H1 (cell line): ENCODE measurements around the gene PRR36. TPM values are rescaled to one million over a fixed set of nuclear protein-coding genes. Genes with fewer than 3 reads are reported as not detected.
A peak's percentile ranks its signal among the peaks of the same experiment; 100 is the strongest.
"Not testable (repeated sequence)": the region's sequence is repeated elsewhere in the genome, so short reads cannot be mapped to it uniquely, and the experiment has no call there.

Experiments used
- CTCF ChIA-PET: fragments of 300-600 bp; sonication (Branson Sonifier 250); formaldehyde crosslinking; loops from one replicate; lab custom pipeline; 2021; ENCODE audit not compliant: partially characterized antibody; lab: Charles Lee
- POLR2A ChIA-PET: fragments of 300-600 bp; sonication (Branson Sonifier 250); formaldehyde crosslinking; loops from one replicate; lab custom pipeline; 2021; ENCODE audit warnings: inconsistent platforms; ENCODE audit not compliant: partially characterized antibody; lab: Charles Lee
- DNase-seq, 2 experiments: peaks; one replicate each; pipeline versions ENCODE4 v3.0.0 to v3.0.0-alpha.2; 2010 to 2022; ENCODE audit warnings: low spot score in 2 of 2, low read depth in 1 of 2, mixed read lengths in 1 of 2
- FAIRE-seq: peaks from 2 replicates; lab custom pipeline; 2011; peaks lifted over from hg19 to GRCh38; lab: Jason Lieb, UNC
- H2AFZ ChIP-seq: 2 replicates; pipeline ENCODE4 v1.8.1; 2012; ENCODE audit warnings: low read length, inconsistent platforms
- H2AK5ac ChIP-seq: 2 replicates; pipeline ENCODE4 v1.6.1; 2013; ENCODE audit warnings: low read depth, low read length
- H2BK120ac ChIP-seq: replicated peaks from 2 replicates; pipeline ENCODE3; 2013; ENCODE audit warnings: low read depth, low read length, inconsistent platforms
- H2BK12ac ChIP-seq: 2 replicates; pipeline ENCODE4 v1.6.1; 2013; ENCODE audit warnings: low read depth, low read length
- H2BK15ac ChIP-seq: 2 replicates; pipeline ENCODE4 v1.6.1; 2013; ENCODE audit warnings: low read length
- H2BK20ac ChIP-seq: 2 replicates; pipeline ENCODE4 v1.6.1; 2013; ENCODE audit warnings: low read length
- H2BK5ac ChIP-seq: 2 replicates; pipeline ENCODE4 v1.6.1; 2013; ENCODE audit warnings: low read depth, low read length
- H3K14ac ChIP-seq: 2 replicates; pipeline ENCODE4 v1.6.1; 2013; ENCODE audit warnings: inconsistent platforms; ENCODE audit not compliant: insufficient read length
- H3K18ac ChIP-seq: 2 replicates; pipeline ENCODE4 v1.6.1; 2013; ENCODE audit warnings: low read length; ENCODE audit errors: extremely low read depth
- H3K23ac ChIP-seq: 2 replicates; pipeline ENCODE4 v1.6.1; 2013; ENCODE audit warnings: inconsistent platforms; ENCODE audit not compliant: insufficient read length
- H3K23me2 ChIP-seq: 2 replicates; pipeline ENCODE4 v1.6.1; 2013; ENCODE audit warnings: low read depth, low read length
- H3K27ac ChIP-seq: 2 replicates; pipeline ENCODE4 v1.6.1; 2011; ENCODE audit warnings: low read depth, low read length, inconsistent platforms
- H3K27me3 ChIP-seq, 4 experiments: replicated peaks in 1 of 4; 1 replicate in 1 of 4; 2 replicates in 3 of 4; pipeline versions ENCODE4 v1.6.1 to v1.8.1; 2011 to 2013; ENCODE audit warnings: low read length in 3 of 4, mild to moderate bottlenecking in 3 of 4, inconsistent platforms in 2 of 4, mixed read lengths in 2 of 4, moderate library complexity in 1 of 4; ENCODE audit not compliant: control insufficient read depth in 3 of 4, insufficient read depth in 3 of 4; ENCODE audit errors: extremely low read depth in 1 of 4
- H3K36me3 ChIP-seq, 4 experiments: 2 replicates each; pipeline versions ENCODE4 v1.6.1 to v1.8.1; 2011 to 2013; ENCODE audit warnings: mild to moderate bottlenecking in 4 of 4, low read length in 3 of 4, moderate library complexity in 2 of 4, control low read depth in 1 of 4, inconsistent platforms in 1 of 4; ENCODE audit not compliant: insufficient read depth in 4 of 4, control insufficient read depth in 2 of 4
- H3K4ac ChIP-seq: replicated peaks from 2 replicates; pipeline ENCODE3; 2013; ENCODE audit warnings: low read length, low read depth, mixed read lengths, inconsistent platforms; ENCODE audit not compliant: insufficient read length
- H3K4me1 ChIP-seq, 4 experiments: replicated peaks in 1 of 4; 1 replicate in 1 of 4; 2 replicates in 3 of 4; pipeline versions ENCODE4 v1.6.1 to v1.8.1; 2011 to 2013; ENCODE audit warnings: low read length in 3 of 4, inconsistent platforms in 2 of 4, mixed read lengths in 1 of 4; ENCODE audit not compliant: insufficient read depth in 4 of 4, control insufficient read depth in 3 of 4
- H3K4me2 ChIP-seq, 2 experiments: 2 replicates each; pipeline versions ENCODE4 v1.6.1 to v1.8.1; 2011 to 2013; ENCODE audit warnings: low read depth in 2 of 2, low read length in 2 of 2, control low read depth in 1 of 2, inconsistent platforms in 1 of 2, mild to moderate bottlenecking in 1 of 2; ENCODE audit not compliant: insufficient read depth in 1 of 2
- H3K4me3 ChIP-seq, 4 experiments: fragments of 200-600, 300-600 bp in 1 of 4; sonication (generic), shearing (Covaris generic), sonication (Bioruptor Twin) in 1 of 4; 2 replicates each; pipeline versions ENCODE4 v1.5.1 to v1.8.1; 2011 to 2016; ENCODE audit warnings: low read length in 4 of 4, low read depth in 3 of 4, control low read depth in 2 of 4, inconsistent platforms in 2 of 4, mild to moderate bottlenecking in 2 of 4, mixed read lengths in 1 of 4, moderate library complexity in 1 of 4; ENCODE audit not compliant: insufficient read depth in 2 of 4; ENCODE audit errors: extremely low read depth in 1 of 4
- H3K56ac ChIP-seq: replicated peaks from 2 replicates; pipeline ENCODE3; 2013; ENCODE audit warnings: low read depth, mild to moderate bottlenecking, mixed read lengths, low read length, inconsistent platforms; ENCODE audit not compliant: insufficient read length
- H3K79me1 ChIP-seq: 2 replicates; pipeline ENCODE4 v1.6.1; 2013; ENCODE audit warnings: low read depth, low read length, control low read depth
- H3K79me2 ChIP-seq, 2 experiments: 2 replicates each; pipeline versions ENCODE4 v1.6.1 to v1.8.1; 2012 to 2013; ENCODE audit warnings: low read length in 2 of 2, mild to moderate bottlenecking in 2 of 2, inconsistent platforms in 1 of 2; ENCODE audit not compliant: insufficient read depth in 2 of 2, control insufficient read depth in 1 of 2
- H3K9ac ChIP-seq, 4 experiments: replicated peaks in 1 of 4; 1 replicate in 1 of 4; 2 replicates in 3 of 4; pipeline versions ENCODE4 v1.6.1 to v1.8.1; 2011 to 2013; ENCODE audit warnings: low read depth in 3 of 4, low read length in 3 of 4, control low read depth in 2 of 4, mild to moderate bottlenecking in 2 of 4, moderate library complexity in 2 of 4, inconsistent platforms in 1 of 4; ENCODE audit errors: extremely low read depth in 1 of 4
- H3K9me3 ChIP-seq, 2 experiments: 2 replicates each; pipeline versions ENCODE4 v1.6.1 to v1.8.1; 2012 to 2013; ENCODE audit warnings: mild to moderate bottlenecking in 2 of 2, moderate library complexity in 2 of 2, control low read depth in 1 of 2, inconsistent platforms in 1 of 2, low read depth in 1 of 2, low read length in 1 of 2, mixed read lengths in 1 of 2; ENCODE audit not compliant: insufficient read depth in 2 of 2
- H4K20me1 ChIP-seq, 2 experiments: replicated peaks in 1 of 2; 2 replicates each; pipeline versions ENCODE3 to v1.8.1; 2011 to 2013; ENCODE audit warnings: inconsistent platforms in 2 of 2, low read length in 2 of 2, mild to moderate bottlenecking in 1 of 2; ENCODE audit not compliant: insufficient read depth in 2 of 2, control insufficient read depth in 1 of 2
- H4K5ac ChIP-seq: 2 replicates; pipeline ENCODE4 v1.6.1; 2013; ENCODE audit warnings: low read length, low read depth, mixed read lengths, inconsistent platforms; ENCODE audit not compliant: insufficient read length
- H4K8ac ChIP-seq: 2 replicates; pipeline ENCODE4 v1.8.0; 2013; ENCODE audit warnings: mild to moderate bottlenecking, moderate library complexity, low read length, inconsistent platforms; ENCODE audit not compliant: insufficient read depth; ENCODE audit errors: extremely low read depth
- H4K91ac ChIP-seq: replicated peaks from 2 replicates; pipeline ENCODE3; 2013; ENCODE audit warnings: low read length, mixed read lengths, inconsistent platforms; ENCODE audit not compliant: insufficient read length
- PHF8 ChIP-seq: fragments of 200-600 bp; sonication (generic); conservative IDR thresholded peaks from 2 replicates; pipeline ENCODE4 v1.7.1; 2012; ENCODE audit warnings: low read depth, mild to moderate bottlenecking, inconsistent platforms, low read length, moderate library complexity
- WGBS, 2 experiments: shearing (Covaris generic) in 1 of 2; methylation state at CpG; one replicate each; pipeline versions ENCODE4 v1.1.6 to v1.1.7; 2013 to 2015; ENCODE audit warnings: low lambda C conversion rate in 2 of 2, mixed read lengths in 2 of 2, inconsistent platforms in 1 of 2, low coverage in 1 of 2, missing lambda C conversion rate in 1 of 2; ENCODE audit not compliant: insufficient replicate concordance in 2 of 2, insufficient coverage in 1 of 2, insufficient read length in 1 of 2; ENCODE audit errors: extremely low coverage in 1 of 2, missing lambda C conversion rate in 1 of 2; 5-methylcytosine and 5-hydroxymethylcytosine counted together
- polyA plus RNA-seq, 7 experiments: library from polyadenylated mRNA; depleted of rRNA in 3 of 7; stranded (reverse) in 5 of 7; unstranded in 2 of 7; fragments of >200 nt in 5 of 7; fragments of 200-250 nt in 2 of 7; gene quantifications; 1 replicate in 5 of 7; 2 replicates in 1 of 7; 4 replicates in 1 of 7; pipeline versions ENCODE4 v1.2.1 to v1.2.3, GENCODE V29; 2011 to 2013; ENCODE audit warnings: missing spikeins in 2 of 7, mixed read lengths in 2 of 7
- total RNA-seq: library from RNA; stranded (reverse); fragmentation: NEBNext Ultra II Directional; extraction: Animal tissue kit (Norgen Biotek cat#: 25700); gene quantifications from 2 replicates; pipeline ENCODE4 v1.2.1, GENCODE V29; 2021

The PRR36 gene
- total and polyA plus RNA-seq, 2 of the 8 experiments (the other 6 are each of a cell fraction or from before 2014, with no cell fraction given), result 1.6 to 23.9 TPM

GRCh38 chr19:7918062-7918614 lies 43.9 kb upstream of the PRR36 start:
- H3K27ac ChIP-seq, H3K36me3 ChIP-seq, H3K56ac ChIP-seq, H4K20me1 ChIP-seq, H3K9ac ChIP-seq, H2BK15ac ChIP-seq, H2BK5ac ChIP-seq, H2AK5ac ChIP-seq, H4K8ac ChIP-seq, H2AFZ ChIP-seq, FAIRE-seq, H3K79me2 ChIP-seq, H2BK20ac ChIP-seq, H3K23ac ChIP-seq, H3K79me1 ChIP-seq, H3K9me3 ChIP-seq, H4K91ac ChIP-seq, H3K4ac ChIP-seq, H2BK120ac ChIP-seq, H4K5ac ChIP-seq, H3K14ac ChIP-seq, DNase-seq: not testable (repeated sequence)
- H3K4me3 ChIP-seq, result peak overlapping the region; percentile 30 to 64 (median 48)
- 0 out of 2 replicates have a peak, but pooled peaks have one; percentile 3 for TF ChIP-seq PHF8
- ChIA-PET CTCF (interaction anchor here (0.6 to 9.0 kb wide), 18 partner anchors 8 to 334 kb away, joined by 3 to 112 read pairs (median 4); partner anchors contain the start of genes MAP2K7, PRR36 and TIMM44), POLR2A (interaction anchor here (0.6 to 10.6 kb wide), 12 partner anchors 9 to 61 kb away, joined by 3 to 106 read pairs (median 4); partner anchors contain the start of genes MAP2K7 and PRR36)
- peak overlapping the region; percentile 38; the same call in 1 of the 2 replicates for H3K18ac ChIP-seq
- peaks cover 17 to 45% (median 39%) of the 10 kb centered on the region in 4 experiments; a peak in 6 of 7 replicates for H3K27me3 ChIP-seq
- H3K23me2 ChIP-seq, result peaks cover 21% of the 10 kb centered on the region
- H3K4me2 ChIP-seq, result peak overlapping the region; percentile 86 to 94
- peaks cover 0 to 20% (median 12%) of the 10 kb centered on the region in 4 experiments; a peak in 5 of 7 replicates for H3K4me1 ChIP-seq
- H2BK12ac ChIP-seq, result 0 out of 2 replicates have a peak overlapping the region, but pooled peaks have one; percentile 50
- 54% methylated on average over 21 of the region's 29 CpGs; no CpG with 5 or more reads in 1 of the 2 experiments for WGBS, 2 experiments
